ENCODE data around the gene GRAMD2B.

DNA sequence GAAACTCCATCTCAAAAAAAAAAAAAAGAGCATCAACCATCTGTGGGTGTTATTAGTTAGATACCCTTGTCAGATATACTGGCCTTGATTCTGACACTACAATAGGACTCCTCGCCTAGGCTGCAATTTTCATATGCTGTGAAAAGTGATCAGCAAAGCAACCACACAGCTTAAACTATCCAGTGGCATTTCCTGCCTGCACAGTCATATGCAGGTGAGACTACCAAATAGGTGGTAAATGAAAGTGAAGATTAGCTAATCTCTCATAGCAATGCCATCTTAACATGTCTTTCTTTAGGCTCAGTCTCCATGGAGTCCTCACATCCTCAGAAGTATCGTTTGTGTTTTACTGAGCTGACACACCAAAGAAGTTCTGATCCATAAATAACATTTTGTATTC, 40.8 kb downstream of the GRAMD2B start:
- TF ChIP-seq POLR2A (IDR thresholded peaks at IDR 0.05; ENCODE audit: low read depth, low read length) (no peak), POLR2AphosphoS5 (IDR thresholded peaks at IDR 0.05; ENCODE audit: low read depth, low read length) (no peak), TAF1 (IDR thresholded peaks at IDR 0.05; ENCODE audit: borderline replicate concordance, low read depth, low read length) (no peak)
